Measurements from ENCODE around the gene SPHK2. TPM values are rescaled to one million over a fixed set of nuclear protein-coding genes. Genes with fewer than 3 reads are reported as not detected.

SPHK2 gene
- total and polyA plus RNA-seq, 2 of the 8 experiments (the other 6 are each of a cell fraction or from before 2014, with no cell fraction given), result 43.9 to 60.9 TPM

- ChIA-PET POLR2A (ENCODE audit: partially characterized antibody) (interaction anchor here (0.8 to 27.0 kb wide), 5 partner anchors 12 to 107 kb away, joined by 3 to 788 read pairs (median 4); partner anchors contain the start of genes DBP, FAM83E, RPL18 and SPHK2), CTCF (ENCODE audit: partially characterized antibody) (interaction anchor here (1.5 to 7.0 kb wide), 4 partner anchors 9 to 98 kb away, joined by 3 to 143 read pairs (median 5); partner anchors contain the start of gene FAM83E)
- H2AK5ac ChIP-seq (ENCODE audit: low read depth, low read length), result no peak within 1 kb of the TSS
- H2BK12ac ChIP-seq (ENCODE audit: low read depth, low read length), result no peak within 1 kb of the TSS
- H3K4ac ChIP-seq (replicated peaks; ENCODE audit: insufficient read length, low read depth, low read length), result no peak within 1 kb of the TSS
- FAIRE-seq (no peak), DNase-seq (ENCODE audit: low read depth in 1 of 2, low spot score in 2 of 2) (no peak)
- H4K91ac ChIP-seq (replicated peaks; ENCODE audit: insufficient read length, low read length), result no peak within 1 kb of the TSS
- H3K14ac ChIP-seq (ENCODE audit: insufficient read length), result no peak within 1 kb of the TSS
- no peak within 1 kb of the TSS for H3K4me2 ChIP-seq (ENCODE audit: insufficient read depth in 1 of 2, low read depth in 2 of 2, low read length in 2 of 2)
- H2AFZ ChIP-seq (ENCODE audit: low read length), result no peak within 1 kb of the TSS
- H3K4me1 ChIP-seq (replicated peaks in 1 of 4; ENCODE audit: control insufficient read depth in 3 of 4, insufficient read depth in 4 of 4, low read length in 3 of 4), result peaks cover 0 to 2% (median 0%) of the 10 kb centered on the region in 4 experiments; a peak in 1 of 7 replicates
- H4K8ac ChIP-seq (ENCODE audit: extremely low read depth, insufficient read depth, low read length), result no peak within 1 kb of the TSS
- no peaks in the 10 kb centered on the region for H3K79me2 ChIP-seq (ENCODE audit: control insufficient read depth in 1 of 2, insufficient read depth in 2 of 2, low read length in 2 of 2)
- 92% methylated on average over 39 of the region's 39 CpGs; no CpG with 5 or more reads in 1 of the 2 experiments for WGBS, 2 experiments (ENCODE audit: extremely low coverage in 1 of 2, insufficient coverage in 1 of 2, insufficient read length in 1 of 2, insufficient replicate concordance in 2 of 2, low coverage in 1 of 2, low lambda C conversion rate in 2 of 2, missing lambda C conversion rate in 1 of 2)
- H3K23me2 ChIP-seq (ENCODE audit: low read depth, low read length), result no peaks in the 10 kb centered on the region
- no peak within 1 kb of the TSS for H2BK20ac ChIP-seq (ENCODE audit: low read length)
- H3K27ac ChIP-seq (ENCODE audit: low read depth, low read length), result no peak within 1 kb of the TSS
- H3K36me3 ChIP-seq (ENCODE audit: control insufficient read depth in 2 of 4, insufficient read depth in 4 of 4, low read length in 3 of 4), result no peaks in the 10 kb centered on the region
- H3K56ac ChIP-seq (replicated peaks; ENCODE audit: insufficient read length, low read depth, low read length), result no peak within 1 kb of the TSS
- no peak within 1 kb of the TSS for H3K4me3 ChIP-seq (ENCODE audit: extremely low read depth in 1 of 4, insufficient read depth in 2 of 4, low read depth in 3 of 4, low read length in 4 of 4)
- H2BK5ac ChIP-seq (ENCODE audit: low read depth, low read length), result no peak within 1 kb of the TSS; the same call in 1 of the 2 replicates
- H3K23ac ChIP-seq (ENCODE audit: insufficient read length), result no peak within 1 kb of the TSS
- no peaks in the 10 kb centered on the region for H3K9me3 ChIP-seq (ENCODE audit: insufficient read depth in 2 of 2, low read depth in 1 of 2, low read length in 1 of 2)
- no peak within 1 kb of the TSS for H4K5ac ChIP-seq (ENCODE audit: insufficient read length, low read depth, low read length)
- no peak within 1 kb of the TSS for H3K18ac ChIP-seq (ENCODE audit: extremely low read depth, low read length)
- H3K27me3 ChIP-seq (replicated peaks in 1 of 4; ENCODE audit: control insufficient read depth in 3 of 4, extremely low read depth in 1 of 4, insufficient read depth in 3 of 4, low read length in 3 of 4), result no peaks in the 10 kb centered on the region
- H2BK15ac ChIP-seq (ENCODE audit: low read length), result no peak within 1 kb of the TSS
- TF ChIP-seq SP4 (IDR thresholded peaks at IDR 0.05; ENCODE audit: low read length) (no peak), GTF2F1 (IDR thresholded peaks at IDR 0.05; ENCODE audit: borderline replicate concordance, low read depth, low read length) (no peak), TBP (IDR thresholded peaks at IDR 0.05; ENCODE audit: low read depth, low read length) (no peak), EZH2 (IDR thresholded peaks at IDR 0.05; ENCODE audit: low read depth, low read length, severe bottlenecking) (no peak), RNF2 (IDR thresholded peaks at IDR 0.05; ENCODE audit: borderline replicate concordance, low read depth, low read length, missing control alignments, poor library complexity, severe bottlenecking) (no peak), JUND (IDR thresholded peaks at IDR 0.05; ENCODE audit: low read length) (no peak), YY1 (IDR thresholded peaks at IDR 0.05; ENCODE audit: low read depth, low read length) (no peak), EP300 (IDR thresholded peaks at IDR 0.05; ENCODE audit: borderline replicate concordance in 1 of 2, low read depth in 2 of 2, low read length in 2 of 2) (no peak)
- H4K20me1 ChIP-seq (replicated peaks in 1 of 2; ENCODE audit: control insufficient read depth in 1 of 2, insufficient read depth in 2 of 2, low read length in 2 of 2), result peaks cover 0 to 2% of the 10 kb centered on the region in 2 experiments
- no peaks in the 10 kb centered on the region for H3K79me1 ChIP-seq (ENCODE audit: low read depth, low read length)
- H3K9ac ChIP-seq (replicated peaks in 1 of 4; ENCODE audit: extremely low read depth in 1 of 4, low read depth in 3 of 4, low read length in 3 of 4), result no peak within 1 kb of the TSS
- H2BK120ac ChIP-seq (replicated peaks; ENCODE audit: low read depth, low read length), result no peak within 1 kb of the TSS
Measured at GRCh38 chr19:48606463-48607358, 12.6 kb upstream of the SPHK2 start, which contains the start of gene SPACA4. Gene SPACA4 (plus strand): TSS chr19:48606742. CDS start chr19:48606979, 237 bp downstream.

Measured in H1 (cell line).